ENCODE results near the gene RCC1. TPM values are rescaled to one million over a fixed set of nuclear protein-coding genes. Genes with fewer than 3 reads are reported as not detected.
"Not testable (repeated sequence)": the region's sequence is repeated elsewhere in the genome, so short reads cannot be mapped to it uniquely, and the experiment has no call there.

Gene RCC1
- total and polyA plus RNA-seq, 5 donors from 2014 or later = 8.2 to 16.4 (median 10.8) TPM

GRCh38 chr1:28537457-28538199 lies 31.8 kb downstream of the RCC1 start:
- H3K27ac Mint-ChIP-seq = peak overlapping the region in 1 of 3 donors; percentile 76
- Histone ChIP-seq H3K27me3 (ENCODE audit: control insufficient read depth, insufficient read depth, low read length) (no peaks in the 10 kb centered on the region), H3K4me3 (ENCODE audit: low read depth, low read length) (no peak overlapping the region), H3K36me3 (ENCODE audit: control insufficient read depth, insufficient read depth, low read length) (peaks cover 18% of the 10 kb centered on the region), H3K9me3 (ENCODE audit: control insufficient read depth in 2 of 2, low read length in 2 of 2) (no peaks in the 10 kb centered on the region), H3K4me1 (ENCODE audit: control insufficient read depth, insufficient read depth, low read length, poor library complexity, severe bottlenecking) (no peaks in the 10 kb centered on the region), H3K27ac (ENCODE audit: insufficient read depth, low read length, poor library complexity, severe bottlenecking) (no peak overlapping the region)
- H3K4me3 Mint-ChIP-seq = no peak overlapping the region
- H3K4me1 Mint-ChIP-seq = no peaks in the 10 kb centered on the region
- H3K9me3 Mint-ChIP-seq = no peaks in the 10 kb centered on the region
- no peak for ATAC-seq (ENCODE audit: low read depth in 2 of 2)
- peaks cover 11% of the 10 kb centered on the region for H3K36me3 Mint-ChIP-seq
- DNase-seq = no peak
- H3K27me3 Mint-ChIP-seq = no peaks in the 10 kb centered on the region

DNA sequence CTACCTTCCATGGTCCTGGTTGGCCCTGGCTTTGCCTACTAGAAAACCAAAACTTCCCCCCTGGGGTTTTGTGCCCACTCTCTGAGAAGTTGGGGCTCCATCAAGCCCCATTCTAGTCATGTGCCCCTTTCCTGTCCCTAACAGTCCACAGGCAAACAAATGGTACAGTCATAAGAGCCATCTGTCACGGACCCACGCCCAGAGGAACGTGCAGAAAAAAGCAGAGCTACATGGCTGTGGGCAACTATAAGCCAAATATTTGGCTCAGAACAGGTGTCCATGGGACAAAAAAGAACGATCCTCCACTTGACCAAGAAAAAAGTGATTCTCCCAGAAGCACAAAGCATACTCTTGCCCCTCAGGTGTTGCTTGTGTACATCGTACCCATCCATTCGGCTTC lies 32.4 kb downstream of the RCC1 start:
- peaks cover 11% of the 10 kb centered on the region for H3K36me3 Mint-ChIP-seq
- no peaks in the 10 kb centered on the region for H3K4me1 ChIP-seq (ENCODE audit: control insufficient read depth, insufficient read depth, low read length, poor library complexity, severe bottlenecking)
- H3K9me3 ChIP-seq (ENCODE audit: control insufficient read depth in 2 of 2, low read length in 2 of 2) = no peaks in the 10 kb centered on the region
- no peak overlapping the region for H3K4me3 Mint-ChIP-seq
- ATAC-seq (ENCODE audit: low read depth in 2 of 2) (no peak), DNase-seq (no peak)
- no peaks in the 10 kb centered on the region for H3K9me3 Mint-ChIP-seq
- H3K4me1 Mint-ChIP-seq = no peaks in the 10 kb centered on the region
- no peak overlapping the region for H3K27ac ChIP-seq (ENCODE audit: insufficient read depth, low read length, poor library complexity, severe bottlenecking)
- H3K27ac Mint-ChIP-seq = peak overlapping the region in 1 of 3 donors; percentile 76
- no peaks in the 10 kb centered on the region for H3K27me3 Mint-ChIP-seq
- H3K36me3 ChIP-seq (ENCODE audit: control insufficient read depth, insufficient read depth, low read length) = peaks cover 18% of the 10 kb centered on the region
- H3K4me3 ChIP-seq (ENCODE audit: low read depth, low read length) = no peak overlapping the region
- no peaks in the 10 kb centered on the region for H3K27me3 ChIP-seq (ENCODE audit: control insufficient read depth, insufficient read depth, low read length)

DNA sequence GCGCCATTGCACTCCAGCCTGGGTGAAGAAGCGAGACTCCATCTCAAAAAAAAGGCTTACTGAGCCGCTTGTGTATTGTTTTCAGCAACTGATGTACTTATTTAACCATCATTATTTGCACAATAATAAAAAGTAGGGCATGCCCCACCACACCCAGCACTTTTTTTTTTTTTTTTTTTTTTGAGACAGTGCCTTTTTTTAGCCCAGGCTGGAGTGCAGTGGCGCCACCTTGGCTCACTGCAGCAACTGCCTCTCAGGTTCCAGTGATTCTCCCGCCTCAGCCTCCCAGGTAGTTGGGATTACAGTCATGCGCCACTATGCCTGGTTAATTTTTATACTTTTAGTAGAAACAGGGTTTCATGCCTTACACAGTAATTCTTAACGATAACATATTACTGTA lies 34.8 kb downstream of the RCC1 start:
- Histone ChIP-seq H3K4me1 (ENCODE audit: control insufficient read depth, insufficient read depth, low read length, poor library complexity, severe bottlenecking) (no peaks in the 10 kb centered on the region), H3K9me3 (ENCODE audit: control insufficient read depth in 2 of 2, low read length in 2 of 2) (no peaks in the 10 kb centered on the region), H3K27ac (ENCODE audit: insufficient read depth, low read length, poor library complexity, severe bottlenecking) (no peak overlapping the region), H3K27me3 (ENCODE audit: control insufficient read depth, insufficient read depth, low read length) (no peaks in the 10 kb centered on the region), H3K4me3 (ENCODE audit: low read depth, low read length) (no peak overlapping the region), H3K36me3 (ENCODE audit: control insufficient read depth, insufficient read depth, low read length) (peaks cover 14% of the 10 kb centered on the region)
- peak in 1 of 3 donors; percentile 35 for DNase-seq
- no peak for ATAC-seq (ENCODE audit: low read depth in 2 of 2)
- no peaks in the 10 kb centered on the region for H3K9me3 Mint-ChIP-seq
- no peaks in the 10 kb centered on the region for H3K27me3 Mint-ChIP-seq
- H3K36me3 Mint-ChIP-seq = peaks cover 11% of the 10 kb centered on the region
- H3K4me1 Mint-ChIP-seq = no peaks in the 10 kb centered on the region
- H3K27ac Mint-ChIP-seq = no peak overlapping the region
- no peak overlapping the region for H3K4me3 Mint-ChIP-seq

- H3K27ac Mint-ChIP-seq; H3K9me3 Mint-ChIP-seq; H3K27me3 ChIP-seq (ENCODE audit: control insufficient read depth, insufficient read depth, low read length); H3K9me3 ChIP-seq (ENCODE audit: control insufficient read depth in 2 of 2, low read length in 2 of 2); H3K4me3 Mint-ChIP-seq; H3K4me1 Mint-ChIP-seq; H3K4me1 ChIP-seq (ENCODE audit: control insufficient read depth, insufficient read depth, low read length, poor library complexity, severe bottlenecking); DNase-seq; H3K36me3 ChIP-seq (ENCODE audit: control insufficient read depth, insufficient read depth, low read length); H3K27me3 Mint-ChIP-seq; ATAC-seq (ENCODE audit: low read depth in 2 of 2); H3K4me3 ChIP-seq (ENCODE audit: low read depth, low read length); H3K27ac ChIP-seq (ENCODE audit: insufficient read depth, low read length, poor library complexity, severe bottlenecking): not testable (repeated sequence)
- H3K36me3 Mint-ChIP-seq = peaks cover 11% of the 10 kb centered on the region
Measured at GRCh38 chr1:28541414-28542015, 35.7 kb downstream of the RCC1 start.

GRCh38 chr1:28545246-28545628 lies 39.4 kb downstream of the RCC1 start:
- Mint-ChIP-seq H3K4me3 (no peak overlapping the region), H3K9me3 (no peaks in the 10 kb centered on the region), H3K4me1 (no peaks in the 10 kb centered on the region), H3K27ac (no peak overlapping the region), H3K27me3 (peaks cover 8% of the 10 kb centered on the region), H3K36me3 (no peaks in the 10 kb centered on the region)
- H3K9me3 ChIP-seq (ENCODE audit: control insufficient read depth in 2 of 2, low read length in 2 of 2) = no peaks in the 10 kb centered on the region
- H3K4me1 ChIP-seq (ENCODE audit: control insufficient read depth, insufficient read depth, low read length, poor library complexity, severe bottlenecking) = no peaks in the 10 kb centered on the region
- no peaks in the 10 kb centered on the region for H3K27me3 ChIP-seq (ENCODE audit: control insufficient read depth, insufficient read depth, low read length)
- no peak overlapping the region for H3K4me3 ChIP-seq (ENCODE audit: low read depth, low read length)
- H3K27ac ChIP-seq (ENCODE audit: insufficient read depth, low read length, poor library complexity, severe bottlenecking) = no peak overlapping the region
- DNase-seq = no peak
- H3K36me3 ChIP-seq (ENCODE audit: control insufficient read depth, insufficient read depth, low read length) = no peaks in the 10 kb centered on the region
- no peak for ATAC-seq (ENCODE audit: low read depth in 2 of 2)

DNA sequence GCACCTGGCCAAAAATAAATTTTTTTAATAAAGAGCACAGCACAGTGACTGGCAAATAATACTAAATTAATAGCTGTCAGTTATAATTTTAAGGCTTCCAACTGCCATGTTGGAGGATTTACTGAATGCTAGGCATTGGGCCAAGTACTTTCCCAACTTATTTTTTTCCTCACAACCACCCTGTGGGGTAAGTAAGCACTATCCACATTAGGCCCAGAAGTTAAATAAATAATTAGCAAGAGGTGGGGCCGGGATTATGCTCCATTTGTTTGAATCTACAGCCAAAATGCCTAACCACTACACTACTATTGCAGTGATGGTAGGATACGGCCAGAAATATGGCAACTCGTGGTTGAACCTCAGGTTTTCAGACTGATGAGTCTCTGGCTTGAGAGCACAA lies 42.5 kb downstream of the RCC1 start:
- Histone ChIP-seq H3K36me3 (ENCODE audit: control insufficient read depth, insufficient read depth, low read length) (no peaks in the 10 kb centered on the region), H3K27me3 (ENCODE audit: control insufficient read depth, insufficient read depth, low read length) (no peaks in the 10 kb centered on the region), H3K4me1 (ENCODE audit: control insufficient read depth, insufficient read depth, low read length, poor library complexity, severe bottlenecking) (peaks cover 3% of the 10 kb centered on the region), H3K9me3 (ENCODE audit: control insufficient read depth in 2 of 2, low read length in 2 of 2) (no peaks in the 10 kb centered on the region), H3K4me3 (ENCODE audit: low read depth, low read length) (no peak overlapping the region), H3K27ac (ENCODE audit: insufficient read depth, low read length, poor library complexity, severe bottlenecking) (no peak overlapping the region)
- Mint-ChIP-seq H3K9me3 (no peaks in the 10 kb centered on the region), H3K27me3 (peaks cover 8% of the 10 kb centered on the region), H3K4me1 (peaks cover 0 to 14% (median 7%) of the 10 kb centered on the region in 4 donors), H3K4me3 (no peak overlapping the region), H3K36me3 (no peaks in the 10 kb centered on the region), H3K27ac (no peak overlapping the region)
- ATAC-seq (ENCODE audit: low read depth in 2 of 2) = no peak
- DNase-seq = no peak

DNA sequence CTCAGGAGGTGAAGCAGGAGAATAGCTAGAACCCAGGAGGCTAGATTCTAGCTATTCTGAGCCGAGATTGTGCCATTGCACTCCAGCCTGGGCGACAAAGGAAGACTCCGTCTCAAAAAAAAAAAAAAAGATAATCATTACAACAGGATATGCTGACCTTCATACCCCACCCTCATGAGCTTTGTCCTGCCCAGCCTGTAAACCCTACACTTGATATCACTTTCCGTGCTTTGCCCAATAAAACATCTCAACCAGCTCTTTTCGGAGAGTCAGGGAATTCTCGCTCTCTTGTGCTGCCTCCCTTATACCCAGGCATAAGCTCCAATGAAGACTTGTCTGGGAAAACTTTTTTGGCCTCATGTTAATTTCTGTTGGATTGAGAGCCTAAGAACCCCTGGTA lies 45.5 kb downstream of the RCC1 start:
- ATAC-seq (ENCODE audit: low read depth in 2 of 2) (no peak), DNase-seq (no peak)
- Mint-ChIP-seq H3K36me3 (peaks cover 4% of the 10 kb centered on the region), H3K27ac (peak overlapping the region in 2 of 3 donors; percentile 63 to 99), H3K4me3 (peak overlapping the region in 1 of 4 donors; percentile 56), H3K9me3 (no peaks in the 10 kb centered on the region), H3K27me3 (peaks cover 5% of the 10 kb centered on the region), H3K4me1 (peaks cover 4 to 34% (median 18%) of the 10 kb centered on the region in 4 donors)
- H3K27ac ChIP-seq (ENCODE audit: insufficient read depth, low read length, poor library complexity, severe bottlenecking) = no peak overlapping the region
- H3K9me3 ChIP-seq (ENCODE audit: control insufficient read depth in 2 of 2, low read length in 2 of 2) = no peaks in the 10 kb centered on the region
- no peak overlapping the region for H3K4me3 ChIP-seq (ENCODE audit: low read depth, low read length)
- peaks cover 6% of the 10 kb centered on the region for H3K36me3 ChIP-seq (ENCODE audit: control insufficient read depth, insufficient read depth, low read length)
- H3K27me3 ChIP-seq (ENCODE audit: control insufficient read depth, insufficient read depth, low read length) = no peaks in the 10 kb centered on the region
- H3K4me1 ChIP-seq (ENCODE audit: control insufficient read depth, insufficient read depth, low read length, poor library complexity, severe bottlenecking) = peaks cover 12% of the 10 kb centered on the region

All from CD4-positive, CD25-positive, alpha-beta regulatory T cell (primary cell).